Endodermal cell (in vitro differentiated cells): ENCODE data around the gene TP53I3. TPM values are rescaled to one million over a fixed set of nuclear protein-coding genes. Genes with fewer than 3 reads are reported as not detected.

Source experiments
- DNase-seq: peaks from one replicate; pipeline ENCODE4 v3.0.0-alpha.2; 2017
- H3K27ac ChIP-seq: 2 replicates; pipeline ENCODE4 v1.5.1; 2013; ENCODE audit warnings: mild to moderate bottlenecking, low read depth, low read length, moderate library complexity
- H3K27me3 ChIP-seq: 2 replicates; pipeline ENCODE4 v1.6.1; 2013; ENCODE audit warnings: mild to moderate bottlenecking, low read length, moderate library complexity; ENCODE audit not compliant: insufficient read depth, control insufficient read depth, poor library complexity, severe bottlenecking
- H3K36me3 ChIP-seq: 2 replicates; pipeline ENCODE4 v1.7.0; 2013; ENCODE audit warnings: mild to moderate bottlenecking, low read length, moderate library complexity; ENCODE audit not compliant: control insufficient read depth, insufficient read depth
- H3K4me1 ChIP-seq: one replicate; pipeline ENCODE4 v1.7.0; 2013; ENCODE audit warnings: low read length; ENCODE audit not compliant: control insufficient read depth, insufficient read depth
- H3K4me3 ChIP-seq: 2 replicates; pipeline ENCODE4 v1.5.1; 2013; ENCODE audit warnings: mild to moderate bottlenecking, low read length, moderate library complexity
- H3K9ac ChIP-seq: 2 replicates; pipeline ENCODE4 v1.6.1; 2013; ENCODE audit warnings: mild to moderate bottlenecking, low read length, moderate library complexity; ENCODE audit not compliant: poor library complexity, severe bottlenecking; ENCODE audit errors: extremely low read depth
- H3K9me3 ChIP-seq: 2 replicates; pipeline ENCODE4 v1.6.1; 2013; ENCODE audit warnings: mild to moderate bottlenecking, low read length, moderate library complexity; ENCODE audit not compliant: control insufficient read depth
- H3K27ac Mint-ChIP-seq: 2 replicates; pipeline ENCODE4 v1.8.0; 2020; ENCODE audit warnings: mixed read lengths
- H3K27me3 Mint-ChIP-seq: 2 replicates; pipeline ENCODE4 v1.8.0; 2021; ENCODE audit warnings: mild to moderate bottlenecking, mixed read lengths; ENCODE audit not compliant: insufficient read depth
- H3K36me3 Mint-ChIP-seq: 2 replicates; pipeline ENCODE4 v1.8.0; 2020; ENCODE audit warnings: low read depth, mixed read lengths
- H3K4me1 Mint-ChIP-seq: 2 replicates; pipeline ENCODE4 v1.8.0; 2020; ENCODE audit warnings: mixed read lengths
- H3K4me3 Mint-ChIP-seq: 2 replicates; pipeline ENCODE4 v1.8.0; 2020; ENCODE audit warnings: mild to moderate bottlenecking, moderate library complexity, mixed read lengths
- H3K9me3 Mint-ChIP-seq: 2 replicates; pipeline ENCODE4 v1.8.0; 2020; ENCODE audit warnings: mild to moderate bottlenecking, mixed read lengths
- WGBS, 2 experiments: methylation state at CpG; one replicate each; pipeline versions ENCODE4 v1.1.5 to v1.1.7; 2013; ENCODE audit warnings: missing lambda C conversion rate in 2 of 2, mixed read lengths in 1 of 2; ENCODE audit not compliant: insufficient coverage in 1 of 2, insufficient read length in 1 of 2; 5-methylcytosine and 5-hydroxymethylcytosine counted together
- total RNA-seq, 2 donors: library from RNA; stranded (reverse); fragmentation: NEBNext Ultra II Directional in 1 of 2; extraction: Animal tissue kit (Norgen Biotek cat#: 25700) in 1 of 2; gene quantifications; 2 replicates in 1 of 2; 3 replicates in 1 of 2; pipeline ENCODE4 v1.2.1, GENCODE V29; 2021
- TF ChIP-seq, protein P1 (sequence below): fragments of 200-600 bp; sonication (generic); conservative IDR thresholded peaks from 2 replicates; pipeline ENCODE4 v1.5.0; 2021; ENCODE audit warnings: antibody characterized with exemption, mild to moderate bottlenecking

TP53I3 gene
- total RNA-seq, 2 donors from 2014 or later: 11.6 to 23.2 TPM

DNA sequence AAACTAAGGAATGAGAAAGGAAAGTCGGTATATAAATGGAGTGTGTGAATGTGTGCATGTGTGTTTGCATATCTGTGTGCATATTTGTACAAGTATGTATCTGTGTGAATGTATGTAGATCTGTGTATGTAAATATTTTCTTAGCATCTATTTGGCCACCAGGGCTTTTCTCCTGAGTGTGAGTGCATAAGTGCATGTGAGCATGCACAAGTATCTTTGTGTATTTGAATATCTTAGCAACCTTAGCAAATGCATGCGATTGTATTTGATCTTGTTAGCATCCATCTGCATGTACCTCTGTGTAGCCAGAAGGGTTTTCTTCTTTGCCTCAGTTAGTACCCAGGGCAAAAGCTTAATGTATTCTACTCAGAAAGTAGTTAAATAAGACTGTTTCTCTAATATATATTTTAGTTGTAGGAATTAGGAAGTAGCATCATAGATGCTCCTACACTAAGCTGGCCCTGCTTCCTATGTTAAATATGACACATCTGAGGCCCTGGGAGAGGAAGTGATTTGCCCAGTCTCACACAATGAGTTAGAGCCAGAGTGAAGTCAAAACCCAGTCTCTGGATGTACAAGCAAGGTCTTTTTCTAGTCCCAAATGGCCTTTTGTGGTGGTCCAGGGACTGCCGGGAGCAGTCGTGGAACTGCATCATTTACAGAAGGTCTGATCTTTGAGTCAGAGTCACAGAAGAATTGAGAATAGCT lies 25.9 kb downstream of the TP53I3 start:
- WGBS, 2 experiments: 92 to 93% methylated on average over 3 to 4 of the region's 4 CpGs
- Mint-ChIP-seq H3K36me3 (peaks cover 35% of the 10 kb centered on the region), H3K27ac (no peak overlapping the region), H3K27me3 (no peaks in the 10 kb centered on the region), H3K9me3 (no peaks in the 10 kb centered on the region), H3K4me3 (no peak overlapping the region), H3K4me1 (no peaks in the 10 kb centered on the region)
- Histone ChIP-seq H3K27me3 (no peaks in the 10 kb centered on the region), H3K4me3 (no peak overlapping the region), H3K9me3 (no peaks in the 10 kb centered on the region), H3K9ac (no peak overlapping the region), H3K4me1 (no peaks in the 10 kb centered on the region), H3K36me3 (peaks cover 7% of the 10 kb centered on the region), H3K27ac (no peak overlapping the region)
- no peak for DNase-seq
- TF ChIP-seq, protein P1, sequence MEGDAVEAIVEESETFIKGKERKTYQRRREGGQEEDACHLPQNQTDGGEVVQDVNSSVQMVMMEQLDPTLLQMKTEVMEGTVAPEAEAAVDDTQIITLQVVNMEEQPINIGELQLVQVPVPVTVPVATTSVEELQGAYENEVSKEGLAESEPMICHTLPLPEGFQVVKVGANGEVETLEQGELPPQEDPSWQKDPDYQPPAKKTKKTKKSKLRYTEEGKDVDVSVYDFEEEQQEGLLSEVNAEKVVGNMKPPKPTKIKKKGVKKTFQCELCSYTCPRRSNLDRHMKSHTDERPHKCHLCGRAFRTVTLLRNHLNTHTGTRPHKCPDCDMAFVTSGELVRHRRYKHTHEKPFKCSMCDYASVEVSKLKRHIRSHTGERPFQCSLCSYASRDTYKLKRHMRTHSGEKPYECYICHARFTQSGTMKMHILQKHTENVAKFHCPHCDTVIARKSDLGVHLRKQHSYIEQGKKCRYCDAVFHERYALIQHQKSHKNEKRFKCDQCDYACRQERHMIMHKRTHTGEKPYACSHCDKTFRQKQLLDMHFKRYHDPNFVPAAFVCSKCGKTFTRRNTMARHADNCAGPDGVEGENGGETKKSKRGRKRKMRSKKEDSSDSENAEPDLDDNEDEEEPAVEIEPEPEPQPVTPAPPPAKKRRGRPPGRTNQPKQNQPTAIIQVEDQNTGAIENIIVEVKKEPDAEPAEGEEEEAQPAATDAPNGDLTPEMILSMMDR: no peak

GRCh38 chr2:24055750-24056149 lies 28.9 kb downstream of the TP53I3 start:
- no peak for DNase-seq
- Mint-ChIP-seq H3K27me3 (no peaks in the 10 kb centered on the region), H3K27ac (no peak overlapping the region), H3K4me1 (no peaks in the 10 kb centered on the region), H3K36me3 (peaks cover 17% of the 10 kb centered on the region), H3K9me3 (no peaks in the 10 kb centered on the region), H3K4me3 (no peak overlapping the region)
- no peak overlapping the region for H3K4me3 ChIP-seq
- no peaks in the 10 kb centered on the region for H3K9me3 ChIP-seq
- TF ChIP-seq, protein P1: no peak
- WGBS, 2 experiments: 91 to 99% methylated on average over 5 to 6 of the region's 6 CpGs
- H3K4me1 ChIP-seq: no peaks in the 10 kb centered on the region
- peaks cover 3% of the 10 kb centered on the region for H3K36me3 ChIP-seq
- H3K9ac ChIP-seq: no peak overlapping the region
- H3K27ac ChIP-seq: no peak overlapping the region
- H3K27me3 ChIP-seq: no peaks in the 10 kb centered on the region

DNA sequence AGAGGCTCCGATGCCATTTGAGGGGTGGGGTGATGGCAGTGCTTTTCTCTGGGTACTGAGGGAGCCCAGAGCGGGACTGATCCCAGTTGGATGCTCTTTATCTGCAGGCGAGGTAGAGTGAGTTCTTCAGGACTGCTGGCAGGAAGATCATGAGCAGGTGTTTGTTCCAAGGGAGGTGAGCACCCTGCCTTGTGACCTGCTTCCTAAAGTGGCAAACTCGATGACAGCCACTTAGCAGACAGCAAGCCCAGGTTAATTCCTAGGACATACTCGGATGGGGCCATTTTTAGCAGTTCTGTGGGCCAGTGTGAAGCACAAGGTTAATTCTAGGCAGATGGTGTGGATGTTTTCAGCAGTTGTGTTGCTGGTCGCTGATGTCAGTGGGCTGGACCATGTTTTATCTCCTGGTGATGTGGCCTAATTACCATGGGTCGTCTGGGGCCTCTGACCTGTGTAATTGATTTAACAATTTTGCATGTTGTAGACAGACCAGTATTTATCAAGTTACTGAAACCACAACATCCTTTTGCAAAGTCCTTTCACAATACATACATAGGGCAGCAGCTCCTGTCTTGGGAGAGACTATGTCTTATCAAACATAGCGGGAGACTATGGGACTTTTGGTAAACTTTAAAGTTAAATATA lies 30.1 kb downstream of the TP53I3 start:
- Histone ChIP-seq H3K9ac (no peak overlapping the region), H3K9me3 (no peaks in the 10 kb centered on the region), H3K4me1 (no peaks in the 10 kb centered on the region), H3K27ac (no peak overlapping the region), H3K36me3 (peaks cover 3% of the 10 kb centered on the region), H3K4me3 (no peak overlapping the region), H3K27me3 (no peaks in the 10 kb centered on the region)
- Mint-ChIP-seq H3K27ac (no peak overlapping the region), H3K9me3 (no peaks in the 10 kb centered on the region), H3K36me3 (peaks cover 17% of the 10 kb centered on the region), H3K4me3 (no peak overlapping the region), H3K4me1 (no peaks in the 10 kb centered on the region), H3K27me3 (no peaks in the 10 kb centered on the region)
- no peak for DNase-seq
- 90 to 97% methylated on average over 6 to 7 of the region's 8 CpGs for WGBS, 2 experiments
- TF ChIP-seq, protein P1: no peak
